Pancreas (tissue), 10 donors: ENCODE data around the gene DDAH1. TPM values are rescaled to one million over a fixed set of nuclear protein-coding genes. Genes with fewer than 3 reads are reported as not detected.

Experiments used
- ATAC-seq, 4 donors: fragments of 200-7000 bp; cut with Tn5 transposase; one replicate each; pipeline versions ENCODE4 v1.8.0 to v1.9.1; 2020; ENCODE audit warnings: mild to moderate bottlenecking in 4 of 4, moderate library complexity in 4 of 4
- DNase-seq, 6 donors: peaks; one replicate each; pipeline ENCODE4 v3.0.0-alpha.2; 2020
- FAIRE-seq: peaks from 2 replicates; lab custom pipeline; 2012; peaks lifted over from hg19 to GRCh38; lab: Jason Lieb, UNC
- H3K27ac ChIP-seq, 4 donors: fragments of 200-600 bp; sonication (generic); 1 replicate in 3 of 4; 2 replicates in 1 of 4; pipeline versions ENCODE4 v1.5.0 to v1.8.0; 2020
- H3K27me3 ChIP-seq, 4 donors: fragments of 200-600 bp; one replicate each; pipeline ENCODE4 v1.8.0; 2021
- H3K36me3 ChIP-seq, 3 donors: fragments of 200-600 bp; sonication (generic) in 1 of 3; one replicate each; pipeline versions ENCODE4 v1.5.0 to v1.8.0; 2020 to 2021
- H3K4me1 ChIP-seq, 3 donors: fragments of 200-600 bp; one replicate each; pipeline ENCODE4 v1.8.0; 2021
- H3K4me3 ChIP-seq, 4 donors: fragments of 200-600 bp; sonication (generic) in 2 of 4; one replicate each; pipeline versions ENCODE4 v1.5.0 to v1.8.0; 2020 to 2021
- H3K9me3 ChIP-seq, 4 donors: fragments of 200-600 bp; one replicate each; pipeline ENCODE4 v1.8.0; 2021
- WGBS, 2 donors: extraction: QIAGEN DNeasy Blood & Tissue Kit; methylation state at CpG; one replicate each; pipeline ENCODE4 v1.1.7; 2013; 5-methylcytosine and 5-hydroxymethylcytosine counted together
- intact Hi-C, 3 donors: fragments of 100-400 bp; cut with DNase I; formaldehyde crosslinking; loops; one replicate each; pipeline versions ENCODE4 v1.11.1 to v1.14.2; 2022
- polyA plus RNA-seq, 2 donors: library from polyadenylated mRNA; stranded (reverse); fragments of 200-250 nt; gene quantifications; one replicate each; pipeline ENCODE4 v1.2.3, GENCODE V29; 2013
- total RNA-seq, 6 donors: library from RNA; stranded (reverse); fragmentation: NEBNext Ultra II Directional in 4 of 6; extraction: Animal tissue kit (Norgen Biotek cat#: 25700) in 4 of 6; gene quantifications; one replicate each; pipeline versions ENCODE4 v1.2.1 to v1.2.4, GENCODE V29; 2021 to 2023
- TF ChIP-seq, protein P1 (sequence below), 4 donors: fragments of 200-600 bp; sonication (generic) in 3 of 4; IDR thresholded peaks; one replicate each; pipeline versions ENCODE4 v1.5.0 to v1.8.0; 2021; ENCODE audit warnings: antibody characterized with exemption in 4 of 4
- donor health status: healthy with polysubstance abuse.
- donor health status: DM: no; HTN: no; CAD: no; lungs with moderate emphysema.
- donor health status: DM: no; HTN: no; CAD: no.
- donor health status: control.
- donor health status: control.
- donor health status: Bipolar disorder and iron deficiency.
- donor health status: DM: yes; HTN: yes; CAD: no.
- donor health status: DM: no; HTN: no; CAD: no.
- donor health status: DM: no; HTN: no; CAD: no.
- donor health status: DM: yes; HTN: yes; CAD: no.

Gene DDAH1
- total and polyA plus RNA-seq, 8 donors, result 8.1 to 34.2 (median 22.2) TPM

DNA sequence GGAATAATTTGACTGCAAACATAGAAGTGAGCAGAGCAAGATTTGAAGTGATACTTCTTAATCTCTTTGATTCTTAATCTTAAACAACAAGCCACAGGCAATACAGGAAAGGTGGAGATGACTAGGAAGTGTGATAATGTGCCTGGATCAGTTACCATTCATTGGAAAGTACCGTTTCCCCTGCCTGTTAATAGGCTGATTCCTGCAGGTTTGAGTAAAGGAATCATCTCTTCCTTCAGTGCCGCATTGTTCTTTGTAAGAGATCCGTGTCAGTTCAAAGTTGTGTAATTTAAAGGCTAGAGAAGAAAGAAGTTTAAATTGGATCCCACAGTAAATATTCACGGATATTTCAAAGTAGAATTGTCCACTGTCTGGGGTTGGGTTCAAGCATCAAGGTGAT lies 145.0 kb downstream of the DDAH1 start:
- intact Hi-C loops, result no loop called here
- ATAC-seq (no peak), DNase-seq (no peak), FAIRE-seq (no peak)
- 88 to 89% methylated on average over 4 of the region's 4 CpGs for WGBS, 2 donors
- Histone ChIP-seq H3K36me3 (peaks cover 0 to 7% (median 0%) of the 10 kb centered on the region in 3 donors), H3K9me3 (no peaks in the 10 kb centered on the region), H3K27ac (no peak overlapping the region), H3K4me1 (no peaks in the 10 kb centered on the region), H3K4me3 (no peak overlapping the region), H3K27me3 (no peaks in the 10 kb centered on the region)
- TF ChIP-seq, protein P1, sequence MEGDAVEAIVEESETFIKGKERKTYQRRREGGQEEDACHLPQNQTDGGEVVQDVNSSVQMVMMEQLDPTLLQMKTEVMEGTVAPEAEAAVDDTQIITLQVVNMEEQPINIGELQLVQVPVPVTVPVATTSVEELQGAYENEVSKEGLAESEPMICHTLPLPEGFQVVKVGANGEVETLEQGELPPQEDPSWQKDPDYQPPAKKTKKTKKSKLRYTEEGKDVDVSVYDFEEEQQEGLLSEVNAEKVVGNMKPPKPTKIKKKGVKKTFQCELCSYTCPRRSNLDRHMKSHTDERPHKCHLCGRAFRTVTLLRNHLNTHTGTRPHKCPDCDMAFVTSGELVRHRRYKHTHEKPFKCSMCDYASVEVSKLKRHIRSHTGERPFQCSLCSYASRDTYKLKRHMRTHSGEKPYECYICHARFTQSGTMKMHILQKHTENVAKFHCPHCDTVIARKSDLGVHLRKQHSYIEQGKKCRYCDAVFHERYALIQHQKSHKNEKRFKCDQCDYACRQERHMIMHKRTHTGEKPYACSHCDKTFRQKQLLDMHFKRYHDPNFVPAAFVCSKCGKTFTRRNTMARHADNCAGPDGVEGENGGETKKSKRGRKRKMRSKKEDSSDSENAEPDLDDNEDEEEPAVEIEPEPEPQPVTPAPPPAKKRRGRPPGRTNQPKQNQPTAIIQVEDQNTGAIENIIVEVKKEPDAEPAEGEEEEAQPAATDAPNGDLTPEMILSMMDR (IDR thresholded peaks at IDR 0.05), result no peak

DNA sequence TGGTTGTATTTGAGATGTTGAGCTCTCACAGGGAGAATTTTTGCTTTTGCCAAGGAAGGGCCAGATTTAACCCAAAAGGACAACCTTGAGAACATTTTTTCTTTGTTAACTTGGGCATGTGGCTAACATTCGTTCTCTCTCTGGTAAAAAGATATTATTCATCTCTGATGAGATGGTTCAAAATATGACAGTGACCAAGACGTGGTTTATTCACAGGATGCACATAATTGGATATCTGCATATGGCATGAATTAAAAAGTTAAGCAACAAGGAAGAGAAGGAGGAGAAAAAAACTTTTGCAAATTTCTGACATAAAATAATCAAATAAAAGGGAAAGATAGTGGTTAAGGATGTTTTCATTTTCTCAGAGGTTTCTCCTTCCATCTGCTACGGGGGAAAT lies 145.5 kb downstream of the DDAH1 start:
- H3K4me3 ChIP-seq, result no peak overlapping the region
- DNase-seq, result no peak
- WGBS, 2 donors, result 79 to 92% methylated on average over 3 of the region's 3 CpGs
- no peak overlapping the region for H3K27ac ChIP-seq
- TF ChIP-seq, protein P1 (IDR thresholded peaks at IDR 0.05), result no peak
- H3K4me1 ChIP-seq, result no peaks in the 10 kb centered on the region
- no peaks in the 10 kb centered on the region for H3K27me3 ChIP-seq
- FAIRE-seq, result no peak
- H3K36me3 ChIP-seq, result peaks cover 0 to 7% (median 0%) of the 10 kb centered on the region in 3 donors
- no peak for ATAC-seq
- no peaks in the 10 kb centered on the region for H3K9me3 ChIP-seq
- intact Hi-C loops, result no loop called here

DNA sequence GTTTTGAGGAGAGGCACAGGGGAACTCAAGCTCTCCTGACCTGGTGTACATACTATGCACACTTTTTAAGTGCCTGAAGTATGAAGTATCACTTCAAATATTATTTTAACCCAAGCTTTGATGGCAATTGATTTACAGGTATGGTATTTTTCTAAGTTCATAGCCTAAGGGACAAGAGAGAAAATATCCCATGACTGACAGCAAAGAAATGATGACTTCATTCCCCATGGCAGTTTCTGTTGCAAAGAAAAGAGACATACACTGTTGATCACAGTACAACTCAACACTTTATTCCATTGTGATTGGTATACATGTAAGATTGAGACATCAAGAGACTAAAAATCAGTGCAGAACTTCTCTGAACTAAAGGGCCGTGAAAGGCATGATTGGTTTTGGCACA lies 146.7 kb downstream of the DDAH1 start:
- no peaks in the 10 kb centered on the region for H3K27me3 ChIP-seq
- no peaks in the 10 kb centered on the region for H3K4me1 ChIP-seq
- FAIRE-seq (no peak), ATAC-seq (no peak), DNase-seq (no peak)
- TF ChIP-seq, protein P1 (IDR thresholded peaks at IDR 0.05), result no peak
- 89 to 100% methylated on average over 1 of the region's 1 CpG for WGBS, 2 donors
- no peak overlapping the region for H3K4me3 ChIP-seq
- H3K27ac ChIP-seq, result no peak overlapping the region
- H3K36me3 ChIP-seq, result peaks cover 0 to 7% (median 0%) of the 10 kb centered on the region in 3 donors
- intact Hi-C loops, result no loop called here
- no peaks in the 10 kb centered on the region for H3K9me3 ChIP-seq

DNA sequence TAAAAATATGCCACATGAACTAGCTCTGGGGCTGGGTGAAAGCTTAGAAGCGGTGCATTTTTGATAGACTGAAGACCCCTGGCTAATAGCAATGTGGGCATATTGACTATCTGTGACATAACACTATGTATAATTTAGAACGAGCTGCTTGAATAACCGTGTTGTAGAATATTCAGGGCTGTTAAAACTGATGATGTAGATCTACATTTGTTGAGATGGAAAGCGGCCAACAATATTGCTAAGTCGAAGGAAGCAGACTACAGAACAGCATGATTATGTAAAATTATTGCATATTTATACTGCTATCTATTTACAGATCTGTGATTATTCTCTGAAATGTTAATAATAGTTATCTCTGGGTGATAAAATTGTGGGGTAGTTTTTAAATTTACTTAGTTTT lies 147.4 kb downstream of the DDAH1 start:
- TF ChIP-seq, protein P1 (IDR thresholded peaks at IDR 0.05), result no peak
- DNase-seq (no peak), FAIRE-seq (no peak), ATAC-seq (no peak)
- H3K4me1 ChIP-seq, result no peaks in the 10 kb centered on the region
- peaks cover 0 to 7% (median 0%) of the 10 kb centered on the region in 3 donors for H3K36me3 ChIP-seq
- intact Hi-C loops, result no loop called here
- no peaks in the 10 kb centered on the region for H3K27me3 ChIP-seq
- no peak overlapping the region for H3K27ac ChIP-seq
- 84 to 87% methylated on average over 5 of the region's 5 CpGs for WGBS, 2 donors
- H3K4me3 ChIP-seq, result no peak overlapping the region
- H3K9me3 ChIP-seq, result no peaks in the 10 kb centered on the region

DNA sequence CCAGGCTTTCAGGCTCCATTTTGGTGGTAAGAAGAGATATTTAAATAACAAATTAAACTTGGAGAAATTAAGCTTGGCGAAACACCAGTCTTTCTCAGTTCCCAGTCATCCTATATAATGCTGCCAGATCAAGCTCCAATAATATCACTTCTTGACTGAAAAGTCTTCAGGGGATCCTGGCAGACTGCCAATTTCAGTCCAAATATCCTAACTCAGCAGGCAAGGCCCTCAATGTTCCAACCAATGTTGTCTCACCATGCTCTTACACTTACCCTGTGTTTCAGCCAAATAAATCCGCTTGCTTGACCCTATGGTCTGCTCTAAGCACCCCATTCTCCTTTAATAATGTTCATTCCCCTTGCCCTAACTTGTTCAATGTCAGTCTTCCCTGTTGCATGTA lies 148.6 kb downstream of the DDAH1 start:
- DNase-seq (no peak), ATAC-seq (no peak), FAIRE-seq (no peak)
- no peaks in the 10 kb centered on the region for H3K4me1 ChIP-seq
- no peak overlapping the region for H3K4me3 ChIP-seq
- TF ChIP-seq, protein P1 (IDR thresholded peaks at IDR 0.05), result no peak
- H3K36me3 ChIP-seq, result peaks cover 0 to 7% (median 0%) of the 10 kb centered on the region in 3 donors
- H3K27ac ChIP-seq, result no peak overlapping the region
- H3K27me3 ChIP-seq, result no peaks in the 10 kb centered on the region
- no peaks in the 10 kb centered on the region for H3K9me3 ChIP-seq
- WGBS, 2 donors, result 96 to 98% methylated on average over 2 of the region's 2 CpGs
- intact Hi-C loops, result no loop called here
